Lung (tissue), 12 donors: ENCODE data around the gene SEC11A. TPM values are rescaled to one million over a fixed set of nuclear protein-coding genes. Genes with fewer than 3 reads are reported as not detected.

Source experiments
- ATAC-seq: fragments of 200-7000 bp; cut with Tn5 transposase; one replicate; pipeline ENCODE4 v1.9.1; 2020; ENCODE audit warnings: moderate number of reproducible peaks; ENCODE audit not compliant: insufficient read depth, low FRiP score
- DNase-seq, 3 donors: peaks; one replicate each; pipeline ENCODE4 v3.0.0-alpha.2; 2013 to 2017
- H3K27ac ChIP-seq, 2 donors: one replicate each; pipeline ENCODE4 v1.5.1; 2013; ENCODE audit warnings: mild to moderate bottlenecking in 2 of 2, moderate library complexity in 2 of 2, control low read depth in 1 of 2, inconsistent platforms in 1 of 2, low read depth in 1 of 2, low read length in 1 of 2
- H3K27me3 ChIP-seq, 3 donors: one replicate each; pipeline ENCODE4 v1.5.1; 2013; ENCODE audit warnings: low read length in 2 of 3; ENCODE audit not compliant: control insufficient read depth in 3 of 3, insufficient read depth in 3 of 3
- H3K36me3 ChIP-seq, 4 donors: one replicate each; pipeline ENCODE4 v1.5.1; 2013; ENCODE audit warnings: low read length in 4 of 4, mild to moderate bottlenecking in 1 of 4, moderate library complexity in 1 of 4; ENCODE audit not compliant: control insufficient read depth in 4 of 4, insufficient read depth in 4 of 4
- H3K4me1 ChIP-seq, 5 donors: one replicate each; pipeline ENCODE4 v1.5.1; 2013; ENCODE audit warnings: low read length in 5 of 5, mild to moderate bottlenecking in 2 of 5, moderate library complexity in 1 of 5; ENCODE audit not compliant: control insufficient read depth in 5 of 5, insufficient read depth in 5 of 5
- H3K4me3 ChIP-seq: one replicate; pipeline ENCODE4 v1.5.1; 2013; ENCODE audit warnings: mild to moderate bottlenecking, control low read depth, moderate library complexity
- H3K9ac ChIP-seq, 2 donors: one replicate each; pipeline ENCODE4 v1.5.1; 2013; ENCODE audit warnings: low read length in 2 of 2, control low read depth in 1 of 2; ENCODE audit not compliant: insufficient read depth in 1 of 2
- H3K9me3 ChIP-seq, 4 donors: one replicate each; pipeline ENCODE4 v1.5.1; 2013; ENCODE audit warnings: low read length in 3 of 4, mild to moderate bottlenecking in 1 of 4, moderate library complexity in 1 of 4; ENCODE audit not compliant: control insufficient read depth in 4 of 4, insufficient read depth in 3 of 4
- CTCF ChIP-seq: IDR thresholded peaks from 2 replicates; pipeline ENCODE4 v1.5.1; 2012; ENCODE audit warnings: mild to moderate bottlenecking; ENCODE audit errors: control extremely low read depth, extremely low read depth
- WGBS, 2 donors: extraction: QIAGEN DNeasy Blood & Tissue Kit; methylation state at CpG; one replicate each; pipeline ENCODE4 v1.1.7; 2013; 5-methylcytosine and 5-hydroxymethylcytosine counted together
- polyA plus RNA-seq, 2 donors: library from polyadenylated mRNA; stranded (reverse); fragments of 200-250 nt; gene quantifications; one replicate each; pipeline ENCODE4 v1.2.1, GENCODE V29; 2013
- total RNA-seq, 2 donors: library from RNA; depleted of rRNA in 1 of 2; stranded (reverse); fragments of >200 nt in 1 of 2; gene quantifications; one replicate each; pipeline ENCODE4 v1.2.1, GENCODE V29; 2014 to 2021
- donor health status: control.
- donor health status: control.
- donor health status: Bipolar disorder and iron deficiency.
- donor health status: healthy.
- donor health status: DM: yes; HTN: yes; CAD: no.

SEC11A gene
- total and polyA plus RNA-seq, 4 donors, result 119 to 170 (median 143) TPM

- Histone ChIP-seq H3K9me3 (no peaks in the 10 kb centered on the region), H3K27me3 (no peaks in the 10 kb centered on the region), H3K9ac (no peak overlapping the region), H3K36me3 (peaks cover 32 to 47% (median 41%) of the 10 kb centered on the region in 4 donors), H3K4me1 (peaks cover 0 to 15% (median 8%) of the 10 kb centered on the region in 5 donors), H3K4me3 (no peak overlapping the region), H3K27ac (peak overlapping the region in 1 of 2 donors; percentile 1)
- TF ChIP-seq CTCF, result no peak
- 93 to 97% methylated on average over 2 of the region's 2 CpGs for WGBS, 2 donors
- ATAC-seq (no peak), DNase-seq (no peak)
These were observed 66.2 kb downstream of the SEC11A start for GRCh38 chr15:84649706-84650105.

GRCh38 chr15:84648539-84648938 is 67.4 kb downstream of the SEC11A start:
- no peak overlapping the region for H3K9ac ChIP-seq
- peak overlapping the region; percentile 7 for H3K27ac ChIP-seq
- H3K9me3 ChIP-seq, result no peaks in the 10 kb centered on the region
- no peak for TF ChIP-seq CTCF
- H3K4me1 ChIP-seq, result peaks cover 0 to 13% (median 7%) of the 10 kb centered on the region in 5 donors
- no peak overlapping the region for H3K4me3 ChIP-seq
- no peak for DNase-seq
- 34 to 56% methylated on average over 3 of the region's 3 CpGs for WGBS, 2 donors
- H3K27me3 ChIP-seq, result no peaks in the 10 kb centered on the region
- ATAC-seq, result no peak
- H3K36me3 ChIP-seq, result peaks cover 36 to 49% (median 42%) of the 10 kb centered on the region in 4 donors

GRCh38 chr15:84647726-84648125 is 68.2 kb downstream of the SEC11A start:
- Histone ChIP-seq H3K9ac (no peak overlapping the region), H3K4me3 (no peak overlapping the region), H3K27ac (peak overlapping the region in 1 of 2 donors; percentile 18), H3K9me3 (peaks cover 0 to 3% (median 0%) of the 10 kb centered on the region in 4 donors), H3K27me3 (no peaks in the 10 kb centered on the region), H3K4me1 (peaks cover 0 to 5% (median 4%) of the 10 kb centered on the region in 5 donors), H3K36me3 (peaks cover 36 to 55% (median 50%) of the 10 kb centered on the region in 4 donors)
- ATAC-seq (no peak), DNase-seq (no peak)
- no peak for TF ChIP-seq CTCF

GRCh38 chr15:84645997-84646396 is 69.9 kb downstream of the SEC11A start:
- H3K9me3 ChIP-seq, result peaks cover 0 to 3% (median 0%) of the 10 kb centered on the region in 4 donors
- H3K4me3 ChIP-seq, result no peak overlapping the region
- DNase-seq (no peak), ATAC-seq (no peak)
- WGBS, 2 donors, result 95 to 96% methylated on average over 10 of the region's 10 CpGs
- no peaks in the 10 kb centered on the region for H3K27me3 ChIP-seq
- peaks cover 0 to 5% (median 0%) of the 10 kb centered on the region in 5 donors for H3K4me1 ChIP-seq
- H3K9ac ChIP-seq, result no peak overlapping the region
- no peak for TF ChIP-seq CTCF
- H3K27ac ChIP-seq, result no peak overlapping the region
- peaks cover 43 to 62% (median 51%) of the 10 kb centered on the region in 4 donors for H3K36me3 ChIP-seq
